ENCODE results near the gene GRIK4. TPM values are rescaled to one million over a fixed set of nuclear protein-coding genes. Genes with fewer than 3 reads are reported as not detected.
A peak's percentile ranks its signal among the peaks of the same experiment; 100 is the strongest.

GRIK4 gene
- total and polyA plus RNA-seq, 2 donors (not counting 1 experiment from before 2014, with no cell fraction given): 0.12 to 0.27 TPM

DNA sequence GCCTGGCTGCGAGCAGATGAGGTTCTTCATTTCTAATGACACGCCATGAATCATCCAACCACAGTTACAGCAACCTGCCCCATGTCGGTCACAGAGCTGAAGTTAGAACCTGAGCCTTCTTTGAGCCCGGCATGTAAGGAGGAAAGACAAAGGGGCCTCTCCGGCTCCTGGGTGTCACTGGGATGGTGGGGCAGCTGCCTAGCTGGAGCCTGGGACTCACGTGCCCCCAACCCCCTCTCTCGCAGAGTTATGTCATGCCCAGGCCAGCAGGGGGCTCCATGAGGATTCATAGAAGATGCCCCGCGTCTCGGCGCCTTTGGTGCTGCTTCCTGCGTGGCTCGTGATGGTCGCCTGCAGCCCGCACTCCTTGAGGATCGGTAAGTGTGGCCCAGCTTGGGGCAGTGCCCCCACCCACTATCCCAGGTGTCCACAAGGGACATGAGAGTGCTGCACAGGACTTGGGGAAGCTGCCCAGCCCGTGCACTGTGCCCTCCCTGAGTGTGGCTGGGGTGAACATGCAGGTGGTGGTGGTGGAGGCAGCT lies 148.5 kb downstream of the GRIK4 start:
- DNase-seq: peak; percentile 36
- no peak overlapping the region for H2AFZ ChIP-seq (ENCODE audit: insufficient read depth, low read depth, low read length, poor library complexity, severe bottlenecking)
- WGBS (ENCODE audit: insufficient coverage): 31% methylated on average over 17 of the region's 17 CpGs
- peaks cover 0 to 3% (median 0%) of the 10 kb centered on the region in 4 experiments for H3K27me3 ChIP-seq (replicated peaks in 1 of 4; ENCODE audit: control extremely low read depth in 1 of 4, control insufficient read depth in 3 of 4, insufficient read depth in 4 of 4, low read length in 3 of 4)
- H3K27ac ChIP-seq (ENCODE audit: low read length in 2 of 2): no peak overlapping the region
- TF ChIP-seq EZH2 (IDR thresholded peaks at IDR 0.05; ENCODE audit: borderline replicate concordance, insufficient read depth, low read depth, low read length, poor library complexity, severe bottlenecking): no peak
- TF ChIP-seq, protein P1, sequence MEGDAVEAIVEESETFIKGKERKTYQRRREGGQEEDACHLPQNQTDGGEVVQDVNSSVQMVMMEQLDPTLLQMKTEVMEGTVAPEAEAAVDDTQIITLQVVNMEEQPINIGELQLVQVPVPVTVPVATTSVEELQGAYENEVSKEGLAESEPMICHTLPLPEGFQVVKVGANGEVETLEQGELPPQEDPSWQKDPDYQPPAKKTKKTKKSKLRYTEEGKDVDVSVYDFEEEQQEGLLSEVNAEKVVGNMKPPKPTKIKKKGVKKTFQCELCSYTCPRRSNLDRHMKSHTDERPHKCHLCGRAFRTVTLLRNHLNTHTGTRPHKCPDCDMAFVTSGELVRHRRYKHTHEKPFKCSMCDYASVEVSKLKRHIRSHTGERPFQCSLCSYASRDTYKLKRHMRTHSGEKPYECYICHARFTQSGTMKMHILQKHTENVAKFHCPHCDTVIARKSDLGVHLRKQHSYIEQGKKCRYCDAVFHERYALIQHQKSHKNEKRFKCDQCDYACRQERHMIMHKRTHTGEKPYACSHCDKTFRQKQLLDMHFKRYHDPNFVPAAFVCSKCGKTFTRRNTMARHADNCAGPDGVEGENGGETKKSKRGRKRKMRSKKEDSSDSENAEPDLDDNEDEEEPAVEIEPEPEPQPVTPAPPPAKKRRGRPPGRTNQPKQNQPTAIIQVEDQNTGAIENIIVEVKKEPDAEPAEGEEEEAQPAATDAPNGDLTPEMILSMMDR (IDR thresholded peaks at IDR 0.05): peak; percentile 32
- intact Hi-C loops (cut with micrococcal nuclease): no loop called here
- ChIA-PET POLR2A (no interaction called here), CTCF (interaction anchor here (1.0 to 2.6 kb wide), 3 partner anchors 9 to 25 kb away, joined by 3 to 5 read pairs (median 3); no protein-coding TSS in a partner anchor)
- no peaks in the 10 kb centered on the region for H3K36me3 ChIP-seq (replicated peaks in 1 of 2; ENCODE audit: control extremely low read depth in 1 of 2, control insufficient read depth in 1 of 2, extremely low read depth in 1 of 2, insufficient read depth in 2 of 2, low read length in 1 of 2)
- peaks cover 3 to 6% of the 10 kb centered on the region in 2 donors for H3K4me1 ChIP-seq (ENCODE audit: control insufficient read depth in 2 of 2, insufficient read depth in 2 of 2, low read length in 2 of 2)
- Mint-ChIP-seq H3K27ac (no peak overlapping the region), H3K4me3 (no peak overlapping the region), H3K9me3 (ENCODE audit: insufficient read depth) (no peaks in the 10 kb centered on the region), H3K27me3 (peaks cover 18% of the 10 kb centered on the region), H3K4me1 (peaks cover 14% of the 10 kb centered on the region)
- no peaks in the 10 kb centered on the region for H3K79me2 ChIP-seq (ENCODE audit: control insufficient read depth, insufficient read depth, low read length)
- H3K9me3 ChIP-seq (ENCODE audit: control extremely low read depth in 1 of 3, control insufficient read depth in 2 of 3, insufficient read depth in 1 of 3, low read length in 2 of 3): no peaks in the 10 kb centered on the region
- no peak for ATAC-seq (ENCODE audit: low read depth)
- H3K4me3 ChIP-seq (ENCODE audit: control extremely low read depth in 1 of 5, extremely low read depth in 1 of 5, insufficient read depth in 1 of 5, low read depth in 2 of 5, low read length in 4 of 5): no peak overlapping the region
- no peak overlapping the region for H3K9ac ChIP-seq (ENCODE audit: low read length)
- no peak overlapping the region for H3K4me2 ChIP-seq (replicated peaks; ENCODE audit: low read depth, low read length, poor library complexity, severe bottlenecking)
- no peaks in the 10 kb centered on the region for H4K20me1 ChIP-seq (ENCODE audit: control insufficient read depth, insufficient read depth, low read length, poor library complexity, severe bottlenecking)

DNA sequence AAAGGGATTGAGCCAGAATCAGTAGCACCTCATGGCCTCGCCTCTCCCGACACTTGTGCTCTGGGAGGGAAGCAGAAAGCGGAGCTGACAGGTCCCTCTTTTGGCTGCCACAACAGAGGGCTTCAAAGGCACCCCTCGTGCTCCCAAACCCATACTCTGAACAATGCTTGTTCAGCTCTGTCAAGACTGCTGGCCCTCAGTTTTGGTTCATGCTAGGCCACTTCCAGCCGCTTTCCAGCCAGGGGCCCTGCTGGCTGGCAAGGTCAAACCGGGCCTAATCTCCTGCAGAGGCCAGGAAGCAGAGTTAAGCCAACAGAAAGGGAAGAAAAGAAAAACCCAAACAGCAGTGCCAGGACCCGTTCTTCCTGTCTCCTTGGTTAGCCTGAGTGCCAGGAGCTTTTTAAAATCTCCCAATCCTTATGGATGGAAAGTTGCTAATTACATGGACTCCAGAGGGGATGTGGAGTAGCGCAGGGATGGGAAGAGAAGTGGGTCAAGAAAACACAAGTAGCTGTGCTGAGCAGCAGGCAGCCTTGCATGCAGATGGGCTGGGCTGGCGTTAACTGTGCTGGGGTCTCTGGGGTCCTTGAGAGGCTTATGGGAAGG lies 150.6 kb downstream of the GRIK4 start:
- peaks cover 30% of the 10 kb centered on the region for H3K27me3 Mint-ChIP-seq
- H3K4me2 ChIP-seq (replicated peaks; ENCODE audit: low read depth, low read length, poor library complexity, severe bottlenecking): no peak overlapping the region
- DNase-seq: no peak
- TF ChIP-seq, protein P1 (IDR thresholded peaks at IDR 0.05): no peak
- no peak for TF ChIP-seq EZH2 (IDR thresholded peaks at IDR 0.05; ENCODE audit: borderline replicate concordance, insufficient read depth, low read depth, low read length, poor library complexity, severe bottlenecking)
- ATAC-seq (ENCODE audit: low read depth): no peak
- no peak overlapping the region for H3K27ac Mint-ChIP-seq
- H3K9me3 ChIP-seq (ENCODE audit: control extremely low read depth in 1 of 3, control insufficient read depth in 2 of 3, insufficient read depth in 1 of 3, low read length in 2 of 3): no peaks in the 10 kb centered on the region
- H3K27me3 ChIP-seq (replicated peaks in 1 of 4; ENCODE audit: control extremely low read depth in 1 of 4, control insufficient read depth in 3 of 4, insufficient read depth in 4 of 4, low read length in 3 of 4): peaks cover 0 to 3% (median 0%) of the 10 kb centered on the region in 4 experiments
- H3K4me3 ChIP-seq (ENCODE audit: control extremely low read depth in 1 of 5, extremely low read depth in 1 of 5, insufficient read depth in 1 of 5, low read depth in 2 of 5, low read length in 4 of 5): no peak overlapping the region
- POLR2A ChIA-PET: no interaction called here
- H3K9me3 Mint-ChIP-seq (ENCODE audit: insufficient read depth): no peaks in the 10 kb centered on the region
- H3K27ac ChIP-seq (ENCODE audit: low read length in 2 of 2): no peak overlapping the region
- H3K4me1 Mint-ChIP-seq: peaks cover 10% of the 10 kb centered on the region
- H3K4me3 Mint-ChIP-seq: no peak overlapping the region
- H2AFZ ChIP-seq (ENCODE audit: insufficient read depth, low read depth, low read length, poor library complexity, severe bottlenecking): no peak overlapping the region
- peaks cover 3 to 6% of the 10 kb centered on the region in 2 donors for H3K4me1 ChIP-seq (ENCODE audit: control insufficient read depth in 2 of 2, insufficient read depth in 2 of 2, low read length in 2 of 2)
- 93% methylated on average over 8 of the region's 9 CpGs for WGBS (ENCODE audit: insufficient coverage)
- intact Hi-C loops (cut with micrococcal nuclease): no loop called here
- no peaks in the 10 kb centered on the region for H3K79me2 ChIP-seq (ENCODE audit: control insufficient read depth, insufficient read depth, low read length)
- H3K36me3 ChIP-seq (replicated peaks in 1 of 2; ENCODE audit: control extremely low read depth in 1 of 2, control insufficient read depth in 1 of 2, extremely low read depth in 1 of 2, insufficient read depth in 2 of 2, low read length in 1 of 2): no peaks in the 10 kb centered on the region
- no peaks in the 10 kb centered on the region for H4K20me1 ChIP-seq (ENCODE audit: control insufficient read depth, insufficient read depth, low read length, poor library complexity, severe bottlenecking)
- H3K9ac ChIP-seq (ENCODE audit: low read length): no peak overlapping the region
- CTCF ChIA-PET: interaction anchor here (2.6 kb wide), 1 partner anchor 22 kb away, joined by 5 read pairs; no protein-coding TSS in a partner anchor
